Thoracic aorta (tissue), 2 donors: Measurements from ENCODE around the gene TAS1R3. TPM values are rescaled to one million over a fixed set of nuclear protein-coding genes. Genes with fewer than 3 reads are reported as not detected.

Experiments used
- ATAC-seq: fragments of 150-250 bp; one replicate; pipeline ENCODE4 v1.8.0; 2017; ENCODE audit warnings: low read depth; ENCODE audit not compliant: insufficient number of reproducible peaks, low FRiP score
- DNase-seq: peaks from one replicate; pipeline ENCODE4 v3.0.0-alpha.2; 2020; ENCODE audit warnings: low spot score
- H3K27ac ChIP-seq, 2 donors: fragments of 200-600 bp; sonication (generic); 1 replicate in 1 of 2; 2 replicates in 1 of 2; pipeline ENCODE4 v1.5.1; 2016; ENCODE audit warnings: mild to moderate bottlenecking in 2 of 2, moderate library complexity in 2 of 2
- H3K27me3 ChIP-seq: fragments of 200-600 bp; sonication (generic); replicated peaks from 2 replicates; pipeline ENCODE4 v1.6.0; 2016; ENCODE audit warnings: mild to moderate bottlenecking; ENCODE audit not compliant: insufficient read depth
- H3K36me3 ChIP-seq: fragments of 200-600 bp; sonication (generic); one replicate; pipeline ENCODE4 v1.5.1; 2016
- H3K4me1 ChIP-seq, 2 donors: fragments of 200-600 bp; sonication (generic); 1 replicate in 1 of 2; 2 replicates in 1 of 2; pipeline versions ENCODE4 v1.5.1 to v1.6.0; 2016; ENCODE audit warnings: low read depth in 2 of 2, mild to moderate bottlenecking in 1 of 2; ENCODE audit not compliant: control insufficient read depth in 1 of 2
- H3K4me3 ChIP-seq: fragments of 200-600 bp; sonication (generic); 2 replicates; pipeline ENCODE4 v1.5.1; 2016; ENCODE audit warnings: mild to moderate bottlenecking
- H3K9me3 ChIP-seq: fragments of 200-600 bp; sonication (generic); 2 replicates; pipeline ENCODE4 v1.5.1; 2016
- CTCF ChIP-seq: fragments of 200-600 bp; sonication (generic); IDR thresholded peaks from one replicate; pipeline ENCODE4 v1.5.1; 2019; ENCODE audit warnings: antibody characterized with exemption
- total RNA-seq, 2 donors: library from RNA; depleted of rRNA; stranded (reverse); fragments of >200 nt; gene quantifications; one replicate each; pipeline versions ENCODE4 v1.1.0 to v1.2.3, GENCODE V29; 2016

Gene TAS1R3
- total RNA-seq, 2 donors from 2014 or later, result 0.14 TPM; not detected in 1

- no peak for DNase-seq
- TF ChIP-seq CTCF, result no peak
Observed at GRCh38 chr1:1340185-1340584, 9.1 kb downstream of the TAS1R3 start.

DNA sequence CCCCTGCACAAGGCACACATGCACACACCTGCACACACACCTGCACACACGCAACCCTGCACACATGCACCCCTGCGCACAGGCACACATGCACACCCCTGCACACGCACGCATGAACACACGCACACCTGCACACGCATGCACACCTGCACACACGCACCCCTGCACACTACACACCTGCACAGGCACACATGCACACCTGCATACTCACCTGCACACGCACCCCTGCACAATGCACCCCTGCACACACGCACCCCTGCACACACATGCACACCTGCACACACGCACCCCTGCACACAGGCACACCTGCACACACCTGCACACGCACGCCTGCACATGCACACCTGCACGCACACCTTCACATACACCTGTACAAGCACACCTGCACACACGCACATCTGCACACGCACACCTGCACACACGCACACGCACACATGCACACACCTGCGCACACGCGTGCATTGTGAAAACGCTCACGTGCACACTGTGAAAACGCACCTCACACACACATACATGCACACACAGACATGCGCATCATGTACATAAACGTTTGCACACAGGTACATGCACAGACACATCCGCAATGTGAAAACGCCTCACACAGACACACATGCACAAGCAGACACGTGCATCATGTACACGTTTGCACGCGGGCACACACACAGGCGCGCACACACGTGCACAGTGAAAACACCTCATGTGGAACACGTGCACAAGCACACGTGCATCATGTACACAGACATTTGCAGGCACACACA, 9.9 kb downstream of the TAS1R3 start:
- ATAC-seq (no peak), DNase-seq (no peak)
- peaks cover 6 to 16% of the 10 kb centered on the region in 2 donors for H3K4me1 ChIP-seq
- H3K4me3 ChIP-seq, result no peak overlapping the region
- peaks cover 10% of the 10 kb centered on the region for H3K36me3 ChIP-seq
- H3K9me3 ChIP-seq, result no peaks in the 10 kb centered on the region
- no peak for TF ChIP-seq CTCF
- H3K27ac ChIP-seq, result no peak overlapping the region
- no peaks in the 10 kb centered on the region for H3K27me3 ChIP-seq

More at GRCh38 chr1:1340185-1340584, 9.1 kb downstream of the TAS1R3 start:
- ATAC-seq, result no peak
- H3K4me1 ChIP-seq, result peaks cover under 1 to 8% of the 10 kb centered on the region in 2 donors
- peaks cover 10% of the 10 kb centered on the region for H3K36me3 ChIP-seq
- no peak overlapping the region for H3K4me3 ChIP-seq
- no peak overlapping the region for H3K27ac ChIP-seq
- H3K9me3 ChIP-seq, result no peaks in the 10 kb centered on the region
- H3K27me3 ChIP-seq, result no peaks in the 10 kb centered on the region

DNA sequence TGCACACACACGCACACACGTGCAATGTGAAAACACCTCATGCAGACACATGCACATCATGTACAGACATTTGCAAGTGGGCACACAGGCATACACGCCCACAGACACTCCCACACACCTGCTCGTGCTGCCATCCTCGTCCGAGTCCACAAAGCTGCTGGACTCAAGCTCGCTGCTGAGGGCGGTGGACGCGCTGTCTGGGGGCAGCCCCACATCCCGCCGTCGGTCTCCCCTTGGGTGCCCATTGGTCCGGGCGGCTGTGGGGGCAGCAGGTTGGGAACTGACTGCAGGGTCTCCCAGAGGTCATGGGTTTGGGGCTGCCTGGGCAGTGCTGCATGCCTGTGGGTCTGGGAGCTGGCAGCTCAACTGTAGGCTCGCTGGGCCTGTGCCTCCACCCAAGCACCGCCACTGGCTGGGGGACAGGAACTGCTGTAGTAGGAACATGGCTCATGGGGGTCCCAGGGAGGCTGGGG, 10.5 kb downstream of the TAS1R3 start:
- Histone ChIP-seq H3K4me3 (no peak overlapping the region), H3K9me3 (no peaks in the 10 kb centered on the region), H3K36me3 (peaks cover 10% of the 10 kb centered on the region), H3K27ac (no peak overlapping the region), H3K27me3 (no peaks in the 10 kb centered on the region), H3K4me1 (peaks cover 9 to 22% of the 10 kb centered on the region in 2 donors)
- no peak for TF ChIP-seq CTCF
- DNase-seq (no peak), ATAC-seq (no peak)

- H3K9me3 ChIP-seq, result no peaks in the 10 kb centered on the region
Observed at GRCh38 chr1:1342061-1342562, 11.0 kb downstream of the TAS1R3 start.

More at GRCh38 chr1:1342061-1342562, 11.0 kb downstream of the TAS1R3 start:
- Histone ChIP-seq H3K27me3 (no peaks in the 10 kb centered on the region), H3K36me3 (peaks cover 10% of the 10 kb centered on the region), H3K4me3 (no peak overlapping the region), H3K4me1 (peaks cover 10 to 27% of the 10 kb centered on the region in 2 donors), H3K27ac (no peak overlapping the region)
- no peak for ATAC-seq
- no peak for TF ChIP-seq CTCF
- no peak for DNase-seq
